ENCODE data around the gene SCIN.

Gene SCIN

GRCh38 chr7:12572941-12573575 lies 2.5 kb downstream of the SCIN start:
- Histone ChIP-seq H3K4me1 (ENCODE audit: control insufficient read depth, insufficient read depth, low read length) (peaks cover 3% of the 10 kb centered on the region), H3K27ac (ENCODE audit: low read depth, low read length) (no peak overlapping the region), H3K9ac (ENCODE audit: low read length) (no peak overlapping the region), H3K36me3 (ENCODE audit: control insufficient read depth, insufficient read depth, low read length) (no peaks in the 10 kb centered on the region), H3K27me3 (ENCODE audit: control insufficient read depth, insufficient read depth, low read length) (peaks cover 2% of the 10 kb centered on the region), H3K4me3 (ENCODE audit: low read length) (no peak overlapping the region)

GRCh38 chr7:12573885-12574284 lies 3.4 kb downstream of the SCIN start:
- Histone ChIP-seq H3K4me1 (ENCODE audit: control insufficient read depth, insufficient read depth, low read length) (peaks cover 3% of the 10 kb centered on the region), H3K36me3 (ENCODE audit: control insufficient read depth, insufficient read depth, low read length) (no peaks in the 10 kb centered on the region), H3K9ac (ENCODE audit: low read length) (no peak overlapping the region), H3K27ac (ENCODE audit: low read depth, low read length) (no peak overlapping the region), H3K4me3 (ENCODE audit: low read length) (no peak overlapping the region), H3K27me3 (ENCODE audit: control insufficient read depth, insufficient read depth, low read length) (peaks cover 2% of the 10 kb centered on the region)

GRCh38 chr7:12578930-12579640 lies 8.6 kb downstream of the SCIN start:
- Histone ChIP-seq H3K4me1 (ENCODE audit: control insufficient read depth, insufficient read depth, low read length) (no peaks in the 10 kb centered on the region), H3K4me3 (ENCODE audit: low read length) (no peak overlapping the region), H3K36me3 (ENCODE audit: control insufficient read depth, insufficient read depth, low read length) (no peaks in the 10 kb centered on the region), H3K9ac (ENCODE audit: low read length) (no peak overlapping the region), H3K27me3 (ENCODE audit: control insufficient read depth, insufficient read depth, low read length) (no peaks in the 10 kb centered on the region), H3K27ac (ENCODE audit: low read depth, low read length) (no peak overlapping the region)

GRCh38 chr7:12581897-12582296 lies 11.4 kb downstream of the SCIN start:
- Histone ChIP-seq H3K27ac (ENCODE audit: low read depth, low read length) (no peak overlapping the region), H3K4me3 (ENCODE audit: low read length) (no peak overlapping the region), H3K4me1 (ENCODE audit: control insufficient read depth, insufficient read depth, low read length) (no peaks in the 10 kb centered on the region)

GRCh38 chr7:12582362-12582761 lies 11.8 kb downstream of the SCIN start:
- H3K4me3 ChIP-seq (ENCODE audit: low read length) = no peak overlapping the region
- H3K4me1 ChIP-seq (ENCODE audit: control insufficient read depth, insufficient read depth, low read length) = no peaks in the 10 kb centered on the region
- no peak overlapping the region for H3K9ac ChIP-seq (ENCODE audit: low read length)
- H3K36me3 ChIP-seq (ENCODE audit: control insufficient read depth, insufficient read depth, low read length) = no peaks in the 10 kb centered on the region
- no peak overlapping the region for H3K27ac ChIP-seq (ENCODE audit: low read depth, low read length)
- no peaks in the 10 kb centered on the region for H3K27me3 ChIP-seq (ENCODE audit: control insufficient read depth, insufficient read depth, low read length)

More at GRCh38 chr7:12581897-12582296, 11.4 kb downstream of the SCIN start:
- H3K27me3 ChIP-seq (ENCODE audit: control insufficient read depth, insufficient read depth, low read length) = no peaks in the 10 kb centered on the region
- no peak overlapping the region for H3K9ac ChIP-seq (ENCODE audit: low read length)
- H3K36me3 ChIP-seq (ENCODE audit: control insufficient read depth, insufficient read depth, low read length) = no peaks in the 10 kb centered on the region

GRCh38 chr7:12583176-12583575 lies 12.7 kb downstream of the SCIN start:
- Histone ChIP-seq H3K4me1 (ENCODE audit: control insufficient read depth, insufficient read depth, low read length) (no peaks in the 10 kb centered on the region), H3K27ac (ENCODE audit: low read depth, low read length) (no peak overlapping the region), H3K36me3 (ENCODE audit: control insufficient read depth, insufficient read depth, low read length) (no peaks in the 10 kb centered on the region), H3K4me3 (ENCODE audit: low read length) (no peak overlapping the region), H3K9ac (ENCODE audit: low read length) (no peak overlapping the region), H3K27me3 (ENCODE audit: control insufficient read depth, insufficient read depth, low read length) (no peaks in the 10 kb centered on the region)

- H3K36me3 ChIP-seq (ENCODE audit: control insufficient read depth, insufficient read depth, low read length) = no peaks in the 10 kb centered on the region
- no peaks in the 10 kb centered on the region for H3K4me1 ChIP-seq (ENCODE audit: control insufficient read depth, insufficient read depth, low read length)
- H3K27ac ChIP-seq (ENCODE audit: low read depth, low read length) = no peak overlapping the region
- no peak overlapping the region for H3K9ac ChIP-seq (ENCODE audit: low read length)
- H3K27me3 ChIP-seq (ENCODE audit: control insufficient read depth, insufficient read depth, low read length) = no peaks in the 10 kb centered on the region
- no peak overlapping the region for H3K4me3 ChIP-seq (ENCODE audit: low read length)
Observed at GRCh38 chr7:12583922-12584321, 13.4 kb downstream of the SCIN start.

GRCh38 chr7:12584930-12585329 lies 14.4 kb downstream of the SCIN start:
- H3K4me1 ChIP-seq (ENCODE audit: control insufficient read depth, insufficient read depth, low read length) = no peaks in the 10 kb centered on the region
- no peak overlapping the region for H3K9ac ChIP-seq (ENCODE audit: low read length)
- no peak overlapping the region for H3K27ac ChIP-seq (ENCODE audit: low read depth, low read length)
- no peaks in the 10 kb centered on the region for H3K36me3 ChIP-seq (ENCODE audit: control insufficient read depth, insufficient read depth, low read length)
- H3K4me3 ChIP-seq (ENCODE audit: low read length) = no peak overlapping the region
- no peaks in the 10 kb centered on the region for H3K27me3 ChIP-seq (ENCODE audit: control insufficient read depth, insufficient read depth, low read length)

GRCh38 chr7:12586271-12586670 lies 15.8 kb downstream of the SCIN start:
- Histone ChIP-seq H3K4me1 (ENCODE audit: control insufficient read depth, insufficient read depth, low read length) (no peaks in the 10 kb centered on the region), H3K4me3 (ENCODE audit: low read length) (no peak overlapping the region), H3K27ac (ENCODE audit: low read depth, low read length) (no peak overlapping the region), H3K9ac (ENCODE audit: low read length) (no peak overlapping the region), H3K36me3 (ENCODE audit: control insufficient read depth, insufficient read depth, low read length) (no peaks in the 10 kb centered on the region), H3K27me3 (ENCODE audit: control insufficient read depth, insufficient read depth, low read length) (no peaks in the 10 kb centered on the region)

GRCh38 chr7:12588259-12588904 lies 17.9 kb downstream of the SCIN start:
- Histone ChIP-seq H3K36me3 (ENCODE audit: control insufficient read depth, insufficient read depth, low read length) (no peaks in the 10 kb centered on the region), H3K27ac (ENCODE audit: low read depth, low read length) (no peak overlapping the region), H3K9ac (ENCODE audit: low read length) (no peak overlapping the region), H3K4me1 (ENCODE audit: control insufficient read depth, insufficient read depth, low read length) (no peaks in the 10 kb centered on the region), H3K4me3 (ENCODE audit: low read length) (no peak overlapping the region), H3K27me3 (ENCODE audit: control insufficient read depth, insufficient read depth, low read length) (no peaks in the 10 kb centered on the region)

GRCh38 chr7:12590559-12590958 lies 20.0 kb downstream of the SCIN start:
- H3K4me3 ChIP-seq (ENCODE audit: low read length) = no peak overlapping the region
- no peaks in the 10 kb centered on the region for H3K36me3 ChIP-seq (ENCODE audit: control insufficient read depth, insufficient read depth, low read length)
- H3K27ac ChIP-seq (ENCODE audit: low read depth, low read length) = no peak overlapping the region
- no peaks in the 10 kb centered on the region for H3K4me1 ChIP-seq (ENCODE audit: control insufficient read depth, insufficient read depth, low read length)
- no peak overlapping the region for H3K9ac ChIP-seq (ENCODE audit: low read length)
- no peaks in the 10 kb centered on the region for H3K27me3 ChIP-seq (ENCODE audit: control insufficient read depth, insufficient read depth, low read length)

- H3K9ac ChIP-seq (ENCODE audit: low read length) = no peak overlapping the region
- no peaks in the 10 kb centered on the region for H3K4me1 ChIP-seq (ENCODE audit: control insufficient read depth, insufficient read depth, low read length)
- H3K27ac ChIP-seq (ENCODE audit: low read depth, low read length) = no peak overlapping the region
Observed at GRCh38 chr7:12594122-12594897, 23.8 kb downstream of the SCIN start.

More at GRCh38 chr7:12594122-12594897, 23.8 kb downstream of the SCIN start:
- no peak overlapping the region for H3K4me3 ChIP-seq (ENCODE audit: low read length)
- H3K27me3 ChIP-seq (ENCODE audit: control insufficient read depth, insufficient read depth, low read length) = no peaks in the 10 kb centered on the region
- no peaks in the 10 kb centered on the region for H3K36me3 ChIP-seq (ENCODE audit: control insufficient read depth, insufficient read depth, low read length)

Measured in rectal smooth muscle tissue (tissue), 1 donor.